HK-2 (cell line): ENCODE measurements around the gene IFIT3.

Source experiments
- DNase-seq: peaks from one replicate; pipeline ENCODE4 v3.0.0-alpha.2; 2018; ENCODE audit not compliant: unreplicated experiment

Gene IFIT3

DNA sequence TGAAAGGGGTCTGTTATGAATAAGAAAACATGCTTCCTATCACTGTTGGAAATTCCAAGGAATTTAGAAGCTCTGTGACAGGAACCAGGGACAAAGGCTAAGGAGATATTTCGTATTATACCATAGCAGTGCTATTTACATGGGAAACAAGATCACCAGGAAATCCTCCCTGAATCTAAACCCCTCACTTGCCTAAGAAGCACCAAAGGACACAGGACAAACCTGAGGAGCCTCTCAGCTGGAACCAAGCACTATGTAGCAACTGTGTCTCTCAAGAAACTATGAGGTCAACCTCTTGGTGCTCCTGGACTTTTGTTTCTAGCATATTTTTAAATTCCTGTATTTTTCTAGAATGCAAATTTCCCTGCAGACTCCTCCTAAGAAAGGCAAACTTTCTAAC lies 29.3 kb downstream of the IFIT3 start:
- DNase-seq, result no peak

DNA sequence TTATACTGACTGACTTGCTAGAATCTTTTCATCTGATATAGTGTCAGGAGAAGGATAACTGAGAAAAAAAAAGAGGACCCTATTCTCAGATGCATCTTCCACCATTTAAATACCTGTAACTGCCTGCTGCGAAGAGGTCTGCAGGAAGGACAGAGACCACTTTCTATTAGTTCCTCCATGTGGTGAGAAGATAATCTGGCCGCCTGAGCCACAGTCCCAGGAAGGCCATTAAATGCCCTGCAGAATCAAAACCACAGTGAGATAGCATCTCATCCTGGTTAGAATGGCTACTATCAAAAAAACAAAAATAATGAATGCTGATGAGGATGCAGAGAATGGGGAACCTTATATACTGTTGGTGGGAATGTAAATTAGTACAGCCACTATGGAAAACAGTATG lies 30.2 kb downstream of the IFIT3 start:
- no peak for DNase-seq

DNA sequence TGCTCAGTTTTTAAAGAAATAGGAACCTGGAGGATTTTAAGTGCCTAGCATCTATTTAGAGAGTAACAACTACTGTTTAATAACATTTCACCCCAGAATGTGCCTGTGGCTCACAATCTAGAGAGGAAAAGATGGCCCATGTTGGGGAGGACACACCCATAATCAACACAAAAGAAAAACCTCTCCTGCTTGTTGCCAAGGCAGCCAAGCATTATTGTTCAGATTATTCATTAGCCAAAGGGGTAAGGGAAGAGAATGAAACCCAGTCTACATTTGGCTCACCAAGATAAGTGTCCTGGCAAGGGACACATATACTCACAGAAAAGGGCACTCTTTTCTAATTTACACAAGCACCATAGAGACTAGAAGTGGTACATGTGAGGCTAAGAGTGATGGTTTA lies 32.4 kb downstream of the IFIT3 start:
- no peak for DNase-seq

DNA sequence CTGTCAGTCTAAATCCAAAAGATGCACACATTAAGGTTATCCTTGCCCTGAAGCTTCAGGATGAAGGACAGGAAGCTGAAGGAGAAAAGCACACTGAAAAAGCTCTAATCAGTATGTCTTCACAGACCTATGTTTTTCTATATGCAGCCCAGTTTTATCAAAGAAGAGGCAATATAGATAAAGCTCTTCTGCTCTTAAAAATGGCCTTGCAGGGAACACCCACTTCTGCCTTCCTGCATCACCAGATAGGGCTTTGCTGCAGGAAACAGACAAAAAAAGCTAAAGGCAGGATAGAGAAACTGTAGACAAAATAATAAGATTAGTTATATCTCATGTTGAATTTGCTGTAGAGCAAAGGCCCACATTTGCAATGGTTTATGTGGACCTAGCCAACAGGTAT lies 35.1 kb downstream of the IFIT3 start:
- no peak for DNase-seq

DNA sequence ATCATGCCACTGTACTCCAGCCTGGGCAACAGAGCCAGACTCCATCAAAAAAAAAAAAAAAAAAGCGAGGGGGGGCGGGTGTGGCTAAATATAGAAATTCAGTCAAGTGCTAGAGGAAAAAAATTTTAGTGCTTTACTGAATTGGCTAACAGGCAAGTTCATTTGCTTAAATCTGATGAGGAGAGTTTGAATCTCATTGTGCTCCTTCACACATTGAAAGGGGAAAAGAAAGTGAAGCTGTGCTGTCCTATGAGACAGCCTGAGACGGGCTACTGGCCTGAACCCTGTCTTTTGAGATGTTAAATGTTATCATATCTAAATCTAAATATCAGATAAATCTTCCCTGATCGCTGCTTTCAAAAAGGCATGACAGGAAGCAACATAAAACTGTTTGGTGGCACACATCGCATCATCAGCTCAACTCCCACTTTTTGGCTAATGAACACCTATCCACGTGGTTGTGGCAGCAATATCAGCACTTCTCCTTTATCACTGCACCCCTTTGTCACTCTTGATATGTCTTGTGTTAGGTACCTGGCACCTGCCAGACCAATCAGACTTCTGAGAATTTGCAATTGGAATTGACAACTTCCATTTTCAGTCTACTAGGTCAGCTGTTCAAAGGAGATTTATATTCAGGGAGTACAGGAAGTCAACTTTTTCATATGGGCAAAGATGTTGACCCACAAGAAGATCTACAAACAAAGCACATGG lies 36.1 kb downstream of the IFIT3 start:
- DNase-seq, result no peak

DNA sequence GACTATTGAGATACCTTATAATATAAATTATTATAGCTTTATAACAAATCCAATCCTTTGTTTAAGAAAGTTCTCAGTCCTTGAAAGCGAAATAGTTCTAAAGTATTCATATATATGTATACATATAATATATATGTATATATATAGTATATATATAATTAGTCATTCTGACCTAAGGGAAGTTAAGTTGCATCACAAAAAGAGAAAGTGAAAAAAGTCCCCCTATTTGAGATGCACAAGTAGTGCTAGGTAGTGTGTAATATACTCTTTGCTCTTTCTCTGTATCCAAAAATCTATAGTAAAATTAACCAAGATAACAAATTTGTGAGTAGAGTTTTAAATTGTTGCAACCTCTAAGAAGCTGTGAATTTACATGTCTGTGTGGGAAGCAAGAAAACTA lies 36.7 kb downstream of the IFIT3 start:
- no peak for DNase-seq

DNA sequence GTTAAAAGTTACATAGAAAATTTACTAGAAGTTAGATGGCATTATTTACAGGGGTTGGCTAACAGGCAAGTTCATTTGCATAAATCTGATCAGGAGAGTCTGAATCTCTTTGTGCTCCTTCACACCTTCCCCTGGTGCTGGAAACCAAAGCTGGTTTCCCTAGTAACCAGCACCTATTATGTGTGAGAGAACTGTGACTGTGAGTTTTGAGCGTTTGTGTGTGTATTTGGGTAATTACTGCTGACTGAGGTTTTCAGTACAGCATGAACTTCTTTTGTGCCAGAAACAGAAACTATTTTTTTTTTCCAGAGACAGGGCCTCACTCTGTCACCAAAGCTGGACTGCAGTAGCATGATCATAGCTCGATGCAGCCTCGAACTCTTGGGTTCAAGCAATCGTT lies 39.7 kb downstream of the IFIT3 start:
- DNase-seq, result no peak

DNA sequence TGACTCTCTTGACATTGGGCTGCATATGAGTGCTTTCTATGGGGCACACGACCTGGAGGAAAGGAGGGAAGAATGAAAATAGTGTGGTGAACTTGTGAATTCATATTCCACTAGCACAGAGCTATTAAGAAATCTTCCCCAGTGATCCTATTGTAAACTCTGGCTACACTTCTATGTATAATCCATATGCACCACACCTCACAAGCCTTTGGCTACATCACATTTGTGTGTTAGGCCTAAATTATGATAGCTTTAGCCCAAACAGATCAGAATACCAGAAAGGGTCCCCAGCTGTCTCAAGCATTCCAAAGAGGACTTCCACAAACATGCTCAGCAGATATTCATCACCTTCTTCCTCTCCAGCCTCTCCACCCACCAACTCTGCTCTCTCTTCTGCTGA lies 40.3 kb downstream of the IFIT3 start:
- DNase-seq, result no peak

DNA sequence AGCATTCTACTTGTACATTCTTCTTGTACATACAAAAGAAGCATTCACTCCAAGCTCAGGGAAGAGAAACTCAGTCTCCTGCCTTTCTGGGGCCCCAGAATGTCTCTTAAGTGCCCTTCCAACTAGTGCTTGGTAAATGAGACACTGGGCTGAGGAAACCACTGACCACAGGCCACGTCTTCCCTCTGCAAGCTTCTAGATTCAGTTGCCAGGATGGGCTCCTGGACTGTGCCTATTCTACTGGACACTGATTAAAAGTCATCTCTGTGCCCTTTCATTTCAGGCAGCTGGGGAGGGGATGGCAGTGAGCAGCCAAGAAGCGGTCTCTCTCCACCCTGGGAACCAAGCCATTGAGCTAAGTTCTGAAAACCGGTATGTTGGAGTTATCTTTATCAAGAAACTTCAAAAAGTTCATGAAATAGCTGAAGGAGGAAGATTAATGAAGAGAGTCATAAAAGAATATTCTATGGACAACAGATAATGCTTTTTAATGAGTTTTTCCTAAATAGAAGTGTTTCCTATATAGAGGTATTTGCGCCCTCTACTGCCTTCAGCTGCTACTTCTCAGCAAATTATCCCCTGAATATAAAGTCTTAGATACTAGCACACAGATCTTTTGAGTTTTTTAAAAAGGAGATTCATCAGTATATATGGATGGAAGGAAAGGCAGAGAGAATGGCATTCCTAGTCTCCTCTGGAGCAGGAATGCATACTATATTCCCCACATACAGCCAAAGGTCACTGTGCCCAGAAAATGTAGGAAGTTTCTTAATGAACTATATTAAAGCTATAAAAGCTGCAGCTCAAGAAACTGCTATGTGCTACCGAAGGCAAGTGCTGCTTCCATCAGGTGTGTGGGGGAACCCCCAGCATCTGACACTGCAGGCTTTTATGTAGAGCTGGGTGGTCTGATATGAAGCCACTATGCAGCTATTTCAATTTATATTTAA lies 41.6 kb downstream of the IFIT3 start:
- peak; percentile 53 for DNase-seq

DNA sequence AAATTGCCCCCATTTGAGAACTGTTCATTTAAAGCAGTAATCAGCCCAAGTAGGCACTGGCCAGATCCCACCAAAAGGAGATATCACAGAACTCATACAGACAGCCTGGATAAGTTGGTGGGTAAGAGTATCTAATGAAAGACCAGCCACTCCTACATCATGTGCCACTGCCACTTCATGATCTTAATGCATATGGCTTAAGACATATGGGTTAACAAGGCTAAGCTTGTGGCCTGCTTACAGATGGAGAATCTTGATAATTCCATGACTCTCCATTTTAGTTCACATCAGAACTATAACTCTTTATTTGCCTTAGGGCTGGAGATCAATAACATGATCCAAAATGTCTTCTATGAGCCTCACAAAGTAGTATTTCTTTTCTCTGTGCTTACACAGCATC lies 43.3 kb downstream of the IFIT3 start:
- DNase-seq, result no peak

DNA sequence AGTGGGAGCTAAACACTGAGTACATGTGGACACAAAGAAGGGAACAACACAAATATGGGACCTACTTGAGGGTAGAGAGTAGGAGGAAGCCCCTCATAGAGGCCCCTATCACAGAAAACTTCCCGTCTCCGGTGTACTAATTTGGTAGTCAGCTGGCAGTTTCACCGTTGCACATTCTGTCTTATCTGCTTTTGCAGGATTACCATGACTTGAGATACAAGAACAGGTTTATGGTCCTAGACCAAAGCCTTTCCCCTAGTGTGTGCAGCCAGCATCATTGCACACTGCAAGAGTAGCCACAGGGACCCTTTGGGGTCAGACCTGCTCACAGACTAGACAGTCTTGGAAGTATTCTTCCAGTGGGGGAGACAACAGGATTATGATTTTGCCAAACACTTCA lies 44.2 kb downstream of the IFIT3 start:
- DNase-seq, result no peak

DNA sequence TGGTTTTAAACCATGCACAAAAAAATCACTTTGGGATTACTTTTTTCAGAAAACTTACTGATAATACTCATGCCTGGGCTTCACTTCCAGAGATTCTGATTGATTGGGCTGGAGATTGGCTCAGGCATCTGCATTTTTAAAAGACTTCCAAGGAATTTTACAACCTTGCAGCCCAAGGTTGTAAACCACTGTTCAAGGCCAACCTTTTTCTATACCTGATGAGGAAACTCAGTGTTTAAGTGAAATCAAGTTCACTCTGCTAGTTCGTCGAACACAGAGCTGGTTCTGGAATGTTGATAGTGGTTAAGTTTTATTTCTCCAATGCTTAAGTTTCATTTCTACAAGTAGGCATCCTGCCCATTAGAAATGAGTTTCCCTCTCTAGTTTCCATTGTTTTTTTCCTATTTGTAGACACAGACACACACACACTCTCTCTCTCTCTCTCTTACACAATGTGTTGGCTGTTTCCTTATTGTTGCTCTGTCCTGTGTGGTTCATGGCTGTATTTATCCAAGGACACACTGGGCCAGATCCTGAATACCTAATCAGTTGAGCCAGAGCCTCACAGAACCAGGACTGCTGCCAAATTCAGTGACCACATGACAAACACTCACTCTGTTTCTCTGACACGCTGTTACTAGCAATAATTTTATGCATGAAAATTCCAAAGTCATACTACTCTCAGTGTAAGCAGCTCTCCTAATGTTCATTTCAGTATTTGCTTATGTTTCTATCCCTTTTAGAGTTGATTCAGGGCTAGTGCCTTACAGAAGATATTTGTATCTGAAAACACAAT lies 46.3 kb downstream of the IFIT3 start:
- DNase-seq, result peak; percentile 24

DNA sequence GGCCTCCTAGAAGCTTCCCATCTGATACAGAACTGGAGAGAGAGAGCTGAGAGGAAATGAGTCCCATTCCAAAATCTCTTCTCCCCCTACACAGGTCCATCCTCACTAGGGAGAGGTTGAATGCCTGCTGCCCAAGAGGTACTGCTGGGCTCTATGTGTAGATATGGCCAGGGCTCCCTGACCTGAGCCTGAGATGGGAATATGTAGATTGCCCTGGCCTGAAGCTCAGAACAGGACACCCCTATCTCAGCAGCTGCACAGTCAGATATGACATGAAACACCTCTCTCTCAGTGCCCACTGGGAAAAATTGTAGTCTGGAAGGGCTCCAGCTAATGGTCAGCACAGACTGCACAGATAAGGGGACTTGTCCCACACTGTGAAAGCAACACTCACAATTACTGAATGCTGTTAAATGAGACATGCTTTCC lies 46.9 kb downstream of the IFIT3 start:
- no peak for DNase-seq

DNA sequence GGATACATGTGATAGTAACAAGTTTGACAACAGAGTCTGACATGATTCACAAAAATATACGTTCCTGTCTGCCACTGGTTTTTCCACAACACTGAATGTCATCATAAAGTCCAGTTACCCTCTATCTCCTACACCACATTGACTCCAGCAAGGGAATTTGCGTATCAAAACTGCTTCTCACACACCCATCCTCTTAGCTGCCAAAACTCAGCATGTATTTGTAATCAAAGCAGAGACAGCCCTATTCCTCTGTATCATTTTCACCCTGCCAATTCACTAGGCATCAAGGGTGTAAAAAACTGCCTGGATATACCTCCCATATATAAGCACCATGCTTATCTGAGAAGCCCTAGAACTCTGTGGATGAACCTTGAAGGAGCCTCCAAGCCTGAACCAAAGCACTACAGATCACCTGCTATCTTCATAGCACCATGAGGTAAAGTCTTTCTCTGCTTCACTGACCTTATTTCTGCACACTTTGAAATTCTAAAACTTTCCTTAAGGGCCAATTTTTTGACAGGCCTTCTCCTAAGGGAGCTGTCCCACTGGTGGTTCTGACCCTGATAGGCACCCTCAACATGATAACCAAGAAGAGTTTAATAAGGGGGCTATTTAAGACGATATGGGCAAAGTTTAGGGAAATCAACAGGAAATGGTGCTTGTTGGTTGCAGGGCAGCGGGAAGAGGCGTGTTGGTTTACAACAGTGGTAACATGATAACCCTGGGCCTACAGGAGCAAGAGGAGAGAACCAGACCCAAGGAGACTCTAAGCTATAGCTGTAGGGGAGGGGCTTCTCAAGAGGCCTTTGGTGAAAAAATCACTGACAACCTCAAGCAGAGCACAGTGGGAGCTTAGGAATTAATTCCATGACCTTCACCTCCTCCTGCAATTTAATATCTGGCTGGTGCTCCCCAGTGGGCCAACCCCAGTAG lies 50.2 kb downstream of the IFIT3 start, which contains the start of gene IFIT1B:
IFIT1B (plus strand) TSS at position 352 of the 933 bp plus-strand sequence; CDS start at position 432, 80 bp downstream.
- DNase-seq, result no peak

DNA sequence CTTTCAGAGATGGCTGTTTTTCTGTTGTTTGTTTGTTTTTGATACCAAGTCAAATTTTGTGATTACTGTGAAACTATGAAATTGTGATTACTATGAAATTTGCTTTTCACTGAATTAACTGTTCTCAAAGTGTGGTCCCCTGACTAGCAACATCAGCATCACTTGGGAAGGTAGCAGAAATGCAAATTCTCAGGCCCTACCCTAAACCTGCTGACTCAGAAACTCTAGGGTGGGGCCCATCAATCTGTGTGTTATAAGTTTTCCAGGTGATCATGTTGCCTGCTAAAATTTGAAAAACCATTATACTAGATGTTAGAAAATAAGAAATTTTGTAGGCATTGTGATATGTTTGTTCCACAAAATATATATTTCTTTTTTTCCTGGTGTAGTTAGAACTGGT lies 51.3 kb downstream of the IFIT3 start:
- no peak for DNase-seq

DNA sequence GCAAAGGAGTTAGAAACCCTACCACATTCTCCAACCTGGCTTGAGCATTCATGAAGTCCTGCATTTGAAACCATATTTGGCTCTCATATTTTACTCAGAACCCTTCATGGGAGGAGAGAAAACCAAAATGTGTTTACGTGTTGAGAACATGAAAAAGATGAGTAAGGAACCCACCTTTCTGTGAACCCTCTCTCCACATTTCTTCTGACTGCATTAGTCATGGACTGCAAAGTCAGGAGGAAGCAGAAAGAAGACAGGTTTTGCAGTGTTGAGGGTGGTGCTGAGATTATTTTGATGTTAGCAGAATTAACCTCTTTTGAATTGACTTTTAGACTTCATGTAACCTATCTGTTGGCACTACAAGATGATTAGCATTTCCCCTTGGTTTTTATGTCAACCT lies 55.0 kb downstream of the IFIT3 start:
- no peak for DNase-seq

DNA sequence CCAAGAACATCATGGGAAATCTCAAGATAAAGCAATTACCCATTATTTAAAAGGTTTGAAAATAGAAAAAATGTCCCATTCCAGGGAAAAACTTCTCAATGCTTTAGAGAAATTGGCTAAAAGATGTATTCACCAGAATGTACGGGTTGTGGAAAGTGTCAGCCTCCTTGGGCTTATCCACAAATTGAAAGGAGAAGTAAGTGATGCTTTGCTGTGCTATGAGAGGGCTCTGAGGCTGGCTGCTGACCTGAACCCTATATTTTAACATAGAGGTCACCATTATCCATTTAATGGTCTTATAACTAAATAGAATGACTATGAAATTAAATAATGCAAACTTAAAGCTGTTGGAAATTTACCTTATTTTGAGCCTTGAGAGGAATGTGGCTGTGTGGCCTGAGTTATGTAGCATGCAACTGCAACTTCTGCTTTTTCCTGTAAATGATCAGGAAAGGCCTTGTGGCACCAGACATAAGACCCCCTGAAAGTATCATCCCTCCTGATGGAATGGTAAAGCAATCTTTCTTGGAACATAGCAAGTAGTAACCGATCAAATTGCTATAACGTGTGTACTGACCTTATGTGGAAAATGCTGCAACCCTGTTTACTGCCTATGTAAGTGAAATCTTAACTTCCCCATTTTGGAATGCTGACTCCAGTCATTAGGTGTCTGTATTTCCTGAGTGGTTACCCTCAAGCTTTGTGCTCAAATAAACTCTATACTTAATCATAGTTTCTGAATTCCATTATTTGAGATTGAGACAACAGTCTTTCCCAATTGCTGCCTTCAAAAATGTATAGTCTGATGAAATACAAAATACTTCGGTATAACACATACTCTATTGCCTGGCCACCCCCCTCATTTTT lies 56.9 kb downstream of the IFIT3 start:
- DNase-seq, result no peak

DNA sequence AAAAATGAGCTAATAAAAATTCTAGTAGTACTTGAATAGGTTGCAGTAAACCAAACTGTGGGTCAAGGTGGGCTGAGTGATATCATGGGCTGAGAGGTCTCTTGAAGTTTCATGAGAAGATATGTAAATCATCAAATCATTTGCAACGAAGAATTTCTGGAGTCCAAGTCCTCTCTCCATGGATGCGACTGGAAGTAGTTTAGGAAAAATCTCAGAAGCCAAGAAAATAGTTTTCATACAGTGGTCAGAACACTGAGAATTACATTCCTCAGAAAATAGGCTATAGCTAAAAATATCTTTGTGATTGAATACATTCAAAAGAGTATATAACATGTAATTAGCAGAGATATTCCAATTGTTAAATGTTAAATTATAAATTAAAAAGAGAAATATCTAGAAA lies 61.0 kb downstream of the IFIT3 start:
- no peak for DNase-seq

DNA sequence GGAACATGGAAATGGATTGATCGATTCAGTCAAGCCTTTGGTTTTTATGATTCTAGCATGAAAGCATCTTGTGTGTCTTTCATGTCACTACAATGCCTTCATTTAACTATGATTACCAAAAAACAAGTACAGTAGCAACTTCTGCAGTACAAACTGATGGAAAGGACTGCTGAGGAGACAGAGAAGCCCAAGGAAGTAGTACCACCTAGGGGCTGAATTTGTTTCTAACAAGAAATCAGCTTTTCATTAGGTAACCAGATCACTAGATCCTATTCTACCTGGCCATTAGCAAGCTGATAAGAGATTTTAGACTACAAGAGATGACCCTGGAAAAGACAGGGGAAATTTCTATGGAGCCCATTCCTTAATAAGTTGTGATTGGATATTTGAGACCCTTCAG lies 61.5 kb downstream of the IFIT3 start:
- no peak for DNase-seq
